Measurements from ENCODE around the gene ZFHX2. TPM values are rescaled to one million over a fixed set of nuclear protein-coding genes. Genes with fewer than 3 reads are reported as not detected.

Gene ZFHX2
- polyA plus RNA-seq, 1 of the 3 experiments (the other 2 are of a cell fraction): 0.77 TPM

- H3K36me3 ChIP-seq (replicated peaks in 1 of 2; ENCODE audit: control insufficient read depth in 1 of 2, insufficient read depth in 2 of 2, low read length in 1 of 2): peaks cover 17 to 47% of the 10 kb centered on the region in 2 experiments
- ChIA-PET POLR2A (interaction anchor here (1.0 to 1.9 kb wide), 4 partner anchors 19 to 84 kb away, joined by 3 to 4 read pairs (median 4); partner anchors contain the start of gene JPH4), CTCF (interaction anchor here (0.5 to 19.5 kb wide), 37 partner anchors 8 to 439 kb away, joined by 3 to 785 read pairs (median 5); partner anchors contain the start of genes AP1G2, HOMEZ, JPH4 and NGDN)
- no peak overlapping the region; a peak in 1 of 4 replicates for H3K27ac ChIP-seq (ENCODE audit: low read depth in 2 of 2, low read length in 1 of 2)
- H3K4me2 ChIP-seq: no peak overlapping the region
- no peak overlapping the region; a peak in 1 of 4 replicates for H3K4me3 ChIP-seq (ENCODE audit: low read depth in 2 of 2, low read length in 1 of 2)
- no peak overlapping the region for H2AFZ ChIP-seq (ENCODE audit: low read depth)
- DNase-seq: peak; percentile 76
- no peaks in the 10 kb centered on the region for H4K20me1 ChIP-seq (ENCODE audit: insufficient read depth)
- H3K9ac ChIP-seq: no peak overlapping the region
- TF ChIP-seq RXRA (IDR thresholded peaks at IDR 0.05; ENCODE audit: borderline replicate concordance, low read depth): no peak
- TF ChIP-seq RAD21 (IDR thresholded peaks at IDR 0.05; ENCODE audit: low read length): peak; percentile 75
- no peak for TF ChIP-seq ELF1 (IDR thresholded peaks at IDR 0.05)
- TF ChIP-seq REST (IDR thresholded peaks at IDR 0.05; ENCODE audit: low read depth, low read length): no peak
- peak; percentile 77 for TF ChIP-seq SMC3 (IDR thresholded peaks at IDR 0.05; ENCODE audit: low read depth, low read length)
- TF ChIP-seq IRF3 (IDR thresholded peaks at IDR 0.05; ENCODE audit: low read depth, low read length): no peak
- no peak for TF ChIP-seq JUND (IDR thresholded peaks at IDR 0.05)
- TF ChIP-seq MEF2A (IDR thresholded peaks at IDR 0.05; ENCODE audit: borderline replicate concordance, low read depth): no peak
- TF ChIP-seq ZBTB33 (IDR thresholded peaks at IDR 0.05; ENCODE audit: borderline replicate concordance, low read depth): no peak
- TF ChIP-seq NFIC (IDR thresholded peaks at IDR 0.05; ENCODE audit: borderline replicate concordance): no peak
- TF ChIP-seq CTCF (IDR thresholded peaks at IDR 0.05): peak; percentile 98
- TF ChIP-seq EZH2phosphoT487 (IDR thresholded peaks at IDR 0.05; ENCODE audit: borderline replicate concordance, low read depth): no peak
- no peak for TF ChIP-seq PBX3 (IDR thresholded peaks at IDR 0.05)
- peaks cover 14% of the 10 kb centered on the region; the same call in 1 of the 2 replicates for H3K79me2 ChIP-seq (ENCODE audit: insufficient read depth)
- peaks cover 5 to 13% of the 10 kb centered on the region in 2 experiments; a peak in 1 of 4 replicates for H3K4me1 ChIP-seq (ENCODE audit: control insufficient read depth in 1 of 2, insufficient read depth in 2 of 2, low read depth in 1 of 2, low read length in 1 of 2)
- 78% methylated on average over 21 of the region's 21 CpGs for WGBS (ENCODE audit: low lambda C conversion rate)
- H3K27me3 ChIP-seq (ENCODE audit: insufficient read depth): no peaks in the 10 kb centered on the region
- H3K9me2 ChIP-seq: no peaks in the 10 kb centered on the region
- H3K9me3 ChIP-seq: no peaks in the 10 kb centered on the region
- peaks cover 4% of the 10 kb centered on the region for H3F3A ChIP-seq (replicated peaks; ENCODE audit: insufficient read depth)
These were observed 7.7 kb upstream of the ZFHX2 start for GRCh38 chr14:23559010-23559925.

All from SK-N-SH (cell line).